ENCODE measurements around the gene IRF4.
"Not testable (repeated sequence)": the region's sequence is repeated elsewhere in the genome, so short reads cannot be mapped to it uniquely, and the experiment has no call there.

The IRF4 gene

GRCh38 chr6:366389-367297, 24.9 kb upstream of the IRF4 start:
- peaks cover 93% of the 10 kb centered on the region for H3K9me3 Mint-ChIP-seq
- H3K36me3 Mint-ChIP-seq (ENCODE audit: low read depth): peaks cover 20% of the 10 kb centered on the region
- H3K27ac Mint-ChIP-seq: no peak overlapping the region
- H3K4me3 Mint-ChIP-seq: no peak overlapping the region
- no peak for DNase-seq
- peaks cover 20% of the 10 kb centered on the region for H3K4me1 Mint-ChIP-seq
- H3K27me3 Mint-ChIP-seq (ENCODE audit: low read depth, poor library complexity): peaks cover 8% of the 10 kb centered on the region
- TF ChIP-seq CTCF (IDR thresholded peaks at IDR 0.05): no peak

GRCh38 chr6:367298-367794, 24.2 kb upstream of the IRF4 start:
- Mint-ChIP-seq H3K4me1 (peaks cover 20% of the 10 kb centered on the region), H3K27ac (no peak overlapping the region), H3K36me3 (ENCODE audit: low read depth) (peaks cover 19% of the 10 kb centered on the region), H3K9me3 (peaks cover 86% of the 10 kb centered on the region), H3K4me3 (no peak overlapping the region), H3K27me3 (ENCODE audit: low read depth, poor library complexity) (peaks cover 11% of the 10 kb centered on the region)
- TF ChIP-seq CTCF (IDR thresholded peaks at IDR 0.05): no peak
- no peak for DNase-seq

GRCh38 chr6:367891-368630, 23.5 kb upstream of the IRF4 start:
- Mint-ChIP-seq H3K36me3 (ENCODE audit: low read depth) (peaks cover 13% of the 10 kb centered on the region), H3K9me3 (peaks cover 85% of the 10 kb centered on the region), H3K4me1 (peaks cover 25% of the 10 kb centered on the region), H3K27ac (no peak overlapping the region), H3K27me3 (ENCODE audit: low read depth, poor library complexity) (peaks cover 13% of the 10 kb centered on the region), H3K4me3 (no peak overlapping the region)
- no peak for TF ChIP-seq CTCF (IDR thresholded peaks at IDR 0.05)
- DNase-seq: no peak

GRCh38 chr6:369559-370431, 21.8 kb upstream of the IRF4 start:
- Mint-ChIP-seq H3K4me1 (peaks cover 32% of the 10 kb centered on the region), H3K27ac (no peak overlapping the region), H3K27me3 (ENCODE audit: low read depth, poor library complexity) (peaks cover 13% of the 10 kb centered on the region), H3K4me3 (no peak overlapping the region), H3K9me3 (peaks cover 83% of the 10 kb centered on the region), H3K36me3 (ENCODE audit: low read depth) (no peaks in the 10 kb centered on the region)
- DNase-seq: no peak
- TF ChIP-seq CTCF (IDR thresholded peaks at IDR 0.05): no peak

- Mint-ChIP-seq H3K4me1 (peaks cover 32% of the 10 kb centered on the region), H3K4me3 (no peak overlapping the region), H3K27ac (no peak overlapping the region), H3K36me3 (ENCODE audit: low read depth) (no peaks in the 10 kb centered on the region), H3K9me3 (peaks cover 83% of the 10 kb centered on the region), H3K27me3 (ENCODE audit: low read depth, poor library complexity) (peaks cover 17% of the 10 kb centered on the region)
- no peak for TF ChIP-seq CTCF (IDR thresholded peaks at IDR 0.05)
- no peak for DNase-seq
Measured at GRCh38 chr6:370555-370954, 21.0 kb upstream of the IRF4 start.

GRCh38 chr6:371851-372250, 19.7 kb upstream of the IRF4 start:
- Mint-ChIP-seq H3K9me3 (peaks cover 82% of the 10 kb centered on the region), H3K4me1 (peaks cover 24% of the 10 kb centered on the region), H3K27me3 (ENCODE audit: low read depth, poor library complexity) (peaks cover 19% of the 10 kb centered on the region)
- not testable (repeated sequence) for H3K4me3 Mint-ChIP-seq; H3K36me3 Mint-ChIP-seq (ENCODE audit: low read depth); H3K27ac Mint-ChIP-seq; DNase-seq
